ENCODE data around the gene PAX6.

PAX6 gene

DNA sequence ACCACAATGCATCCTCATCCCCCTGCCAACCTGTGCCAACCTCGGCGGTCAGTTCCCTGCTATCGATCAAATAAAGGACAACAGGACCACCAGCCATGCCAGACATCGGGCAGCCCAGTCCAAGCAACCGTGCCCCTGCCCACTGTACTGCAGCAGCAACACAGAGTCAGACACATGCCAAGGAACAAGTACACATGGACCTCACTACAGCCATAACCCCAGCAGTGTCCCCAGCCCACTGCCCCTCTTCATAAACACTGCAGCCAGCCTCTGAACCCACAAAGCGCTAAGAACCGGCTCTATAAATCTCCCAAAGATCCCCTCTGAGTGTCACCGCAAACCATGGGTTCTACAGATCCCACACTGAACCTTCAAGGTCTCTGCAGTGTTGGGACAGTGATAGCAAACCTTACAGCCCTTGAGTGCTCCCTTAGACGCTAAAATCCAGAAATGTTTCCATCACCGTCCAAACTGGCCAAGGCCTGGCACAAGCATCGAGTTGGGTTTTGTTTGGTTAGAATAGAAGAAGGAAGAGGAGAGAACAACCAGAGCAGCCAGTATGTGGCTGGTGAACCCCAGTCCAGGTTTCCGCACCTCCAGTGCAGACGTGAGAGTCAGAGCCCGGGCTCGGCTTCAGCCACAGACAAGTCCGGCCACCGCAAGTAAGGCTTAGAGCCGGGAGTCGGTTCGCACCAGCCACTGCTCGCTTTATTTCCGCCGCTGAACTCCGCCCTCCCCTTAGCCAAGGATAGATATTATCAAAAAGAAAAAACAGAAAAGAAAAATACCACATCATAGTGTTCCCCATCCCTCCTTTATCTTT, 7.9 kb downstream of the PAX6 start:
- H3K9ac ChIP-seq (ENCODE audit: low read depth in 1 of 2, low read length in 2 of 2) = no peak overlapping the region
- peaks cover 0 to 3% of the 10 kb centered on the region in 2 donors for H3K9me3 ChIP-seq (ENCODE audit: control insufficient read depth in 2 of 2, low read length in 2 of 2)
- H3K4me1 ChIP-seq (ENCODE audit: control insufficient read depth in 2 of 2, insufficient read depth in 2 of 2, low read length in 2 of 2) = peaks cover 4 to 9% of the 10 kb centered on the region in 2 donors
- H3K27ac ChIP-seq (ENCODE audit: low read depth in 2 of 2, low read length in 2 of 2) = no peak overlapping the region
- H3K4me3 ChIP-seq (ENCODE audit: low read length in 2 of 2) = no peak overlapping the region
- H3K27me3 ChIP-seq (ENCODE audit: control insufficient read depth in 2 of 2, insufficient read depth in 2 of 2, low read length in 2 of 2) = peaks cover 80 to 91% of the 10 kb centered on the region in 2 donors
- H3K36me3 ChIP-seq (ENCODE audit: control insufficient read depth in 2 of 2, insufficient read depth in 2 of 2, low read length in 2 of 2) = no peaks in the 10 kb centered on the region

DNA sequence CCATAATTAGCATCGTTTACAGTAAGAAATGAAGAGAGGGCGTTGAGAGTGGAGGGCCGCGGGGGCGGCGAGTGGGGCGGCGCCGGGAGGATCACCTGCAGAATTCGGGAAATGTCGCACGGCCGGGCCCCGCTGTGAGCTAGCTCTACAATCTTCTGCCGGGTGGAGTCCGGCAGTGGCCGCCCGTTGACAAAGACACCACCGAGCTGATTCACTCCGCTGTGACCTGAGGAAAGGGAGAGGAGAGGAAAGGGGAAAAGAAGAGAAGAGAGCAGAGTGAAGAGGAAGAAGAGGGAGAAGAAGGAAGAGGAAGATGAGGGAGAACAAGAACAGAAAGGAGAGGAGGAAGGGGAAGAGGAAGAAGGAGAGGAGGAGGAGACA, 8.5 kb downstream of the PAX6 start:
- Histone ChIP-seq H3K4me3 (ENCODE audit: low read length in 2 of 2) (no peak overlapping the region), H3K9me3 (ENCODE audit: control insufficient read depth in 2 of 2, low read length in 2 of 2) (peaks cover 0 to 3% of the 10 kb centered on the region in 2 donors), H3K27me3 (ENCODE audit: control insufficient read depth in 2 of 2, insufficient read depth in 2 of 2, low read length in 2 of 2) (peaks cover 74 to 89% of the 10 kb centered on the region in 2 donors), H3K9ac (ENCODE audit: low read depth in 1 of 2, low read length in 2 of 2) (no peak overlapping the region), H3K4me1 (ENCODE audit: control insufficient read depth in 2 of 2, insufficient read depth in 2 of 2, low read length in 2 of 2) (peaks cover 4 to 9% of the 10 kb centered on the region in 2 donors), H3K27ac (ENCODE audit: low read depth in 2 of 2, low read length in 2 of 2) (no peak overlapping the region), H3K36me3 (ENCODE audit: control insufficient read depth in 2 of 2, insufficient read depth in 2 of 2, low read length in 2 of 2) (no peaks in the 10 kb centered on the region)

DNA sequence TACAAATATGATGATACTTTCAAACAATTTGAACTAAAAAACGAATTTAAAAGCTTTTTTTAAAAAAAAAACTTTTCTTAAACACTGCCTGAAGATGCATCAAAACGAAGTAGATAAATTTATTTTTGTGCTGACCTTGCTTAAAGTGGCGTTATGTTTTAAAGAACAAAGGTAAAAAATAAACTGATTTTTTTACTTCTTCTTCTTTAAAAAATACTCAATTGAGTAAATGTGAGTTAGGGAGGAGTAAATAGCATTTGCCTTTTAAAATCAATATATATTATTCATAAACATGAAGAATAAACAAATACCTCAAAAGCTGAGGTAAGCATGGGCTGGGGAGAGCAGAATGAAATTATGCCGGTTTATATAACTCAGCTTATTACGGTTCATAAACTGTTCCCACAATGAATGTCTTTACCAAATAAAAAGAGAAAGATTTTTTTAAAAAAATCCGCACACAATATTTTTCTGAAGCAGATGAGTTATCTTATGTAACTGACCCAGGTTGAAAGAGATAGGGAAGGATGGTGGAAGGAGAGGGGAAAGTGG, 9.0 kb downstream of the PAX6 start:
- H3K27me3 ChIP-seq (ENCODE audit: control insufficient read depth in 2 of 2, insufficient read depth in 2 of 2, low read length in 2 of 2) = peaks cover 70 to 87% of the 10 kb centered on the region in 2 donors
- H3K36me3 ChIP-seq (ENCODE audit: control insufficient read depth in 2 of 2, insufficient read depth in 2 of 2, low read length in 2 of 2) = no peaks in the 10 kb centered on the region
- no peak overlapping the region for H3K27ac ChIP-seq (ENCODE audit: low read depth in 2 of 2, low read length in 2 of 2)
- peaks cover 4 to 9% of the 10 kb centered on the region in 2 donors for H3K4me1 ChIP-seq (ENCODE audit: control insufficient read depth in 2 of 2, insufficient read depth in 2 of 2, low read length in 2 of 2)
- H3K9ac ChIP-seq (ENCODE audit: low read depth in 1 of 2, low read length in 2 of 2) = no peak overlapping the region
- H3K9me3 ChIP-seq (ENCODE audit: control insufficient read depth in 2 of 2, low read length in 2 of 2) = peaks cover 0 to 3% of the 10 kb centered on the region in 2 donors
- no peak overlapping the region for H3K4me3 ChIP-seq (ENCODE audit: low read length in 2 of 2)

DNA sequence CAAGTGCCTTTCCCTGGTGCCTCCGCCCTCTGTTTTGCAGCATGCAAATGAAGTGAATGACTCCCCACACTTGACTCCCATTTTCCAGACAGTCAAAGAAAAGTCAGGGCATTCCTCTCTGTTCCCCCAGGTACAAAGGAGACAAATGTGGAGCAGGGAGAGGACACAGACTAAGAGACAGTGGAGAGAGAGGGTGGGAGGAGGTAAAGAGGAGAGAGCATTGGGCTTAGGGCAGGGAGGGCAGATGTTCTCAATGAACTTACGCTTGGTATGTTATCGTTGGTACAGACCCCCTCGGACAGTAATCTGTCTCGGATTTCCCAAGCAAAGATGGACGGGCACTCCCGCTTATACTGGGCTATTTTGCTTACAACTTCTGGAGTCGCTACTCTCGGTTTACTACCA, 9.8 kb downstream of the PAX6 start:
- H3K4me1 ChIP-seq (ENCODE audit: control insufficient read depth in 2 of 2, insufficient read depth in 2 of 2, low read length in 2 of 2) = peaks cover 4 to 9% of the 10 kb centered on the region in 2 donors

DNA sequence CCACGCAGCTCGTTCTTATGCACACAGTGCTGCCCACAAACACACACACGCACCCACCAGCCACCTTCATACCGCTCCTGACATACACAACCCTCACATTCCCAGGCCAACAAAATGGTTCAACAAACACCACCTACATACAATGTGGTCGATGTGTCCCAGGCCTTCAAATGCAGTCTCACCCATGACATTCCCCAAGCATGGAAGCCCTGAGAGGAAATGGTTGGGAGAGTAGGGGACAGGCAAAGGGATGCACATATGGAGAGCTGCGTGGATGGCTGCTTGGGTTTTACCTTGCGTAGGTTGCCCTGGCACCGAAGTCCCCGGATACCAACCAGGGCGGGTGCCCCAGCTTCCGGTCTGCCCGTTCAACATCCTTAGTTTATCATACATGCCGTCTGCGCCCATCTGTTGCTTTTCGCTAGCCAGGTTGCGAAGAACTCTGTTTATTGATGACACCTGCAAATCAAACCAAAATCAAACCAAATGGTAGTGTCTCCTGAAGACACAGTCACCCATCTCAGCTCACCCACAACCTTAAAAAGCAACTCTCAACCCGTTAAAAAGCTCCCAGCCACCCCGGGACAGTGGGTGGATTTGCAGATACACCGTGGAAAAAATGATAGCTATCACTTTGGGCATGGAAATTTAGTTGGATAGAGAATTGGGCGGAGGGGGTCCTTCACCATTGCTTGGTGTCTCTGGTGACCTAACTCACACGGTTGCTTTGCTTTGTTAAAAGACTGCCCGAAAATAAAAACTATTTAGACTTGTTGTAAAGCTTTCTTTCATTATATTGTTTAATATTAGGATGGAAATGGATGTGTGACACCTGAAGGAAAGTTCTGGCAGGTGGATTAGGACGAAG, 10.5 kb downstream of the PAX6 start:
- peaks cover 4 to 9% of the 10 kb centered on the region in 2 donors for H3K4me1 ChIP-seq (ENCODE audit: control insufficient read depth in 2 of 2, insufficient read depth in 2 of 2, low read length in 2 of 2)
- H3K4me3 ChIP-seq (ENCODE audit: low read length in 2 of 2) = no peak overlapping the region
- H3K36me3 ChIP-seq (ENCODE audit: control insufficient read depth in 2 of 2, insufficient read depth in 2 of 2, low read length in 2 of 2) = no peaks in the 10 kb centered on the region
- no peak overlapping the region for H3K9ac ChIP-seq (ENCODE audit: low read depth in 1 of 2, low read length in 2 of 2)
- H3K27me3 ChIP-seq (ENCODE audit: control insufficient read depth in 2 of 2, insufficient read depth in 2 of 2, low read length in 2 of 2) = peaks cover 64 to 79% of the 10 kb centered on the region in 2 donors
- peaks cover 0 to 3% of the 10 kb centered on the region in 2 donors for H3K9me3 ChIP-seq (ENCODE audit: control insufficient read depth in 2 of 2, low read length in 2 of 2)
- no peak overlapping the region for H3K27ac ChIP-seq (ENCODE audit: low read depth in 2 of 2, low read length in 2 of 2)

More for the DNA sequence above, 9.8 kb downstream of the PAX6 start:
- Histone ChIP-seq H3K36me3 (ENCODE audit: control insufficient read depth in 2 of 2, insufficient read depth in 2 of 2, low read length in 2 of 2) (no peaks in the 10 kb centered on the region), H3K4me3 (ENCODE audit: low read length in 2 of 2) (no peak overlapping the region), H3K9ac (ENCODE audit: low read depth in 1 of 2, low read length in 2 of 2) (no peak overlapping the region), H3K27me3 (ENCODE audit: control insufficient read depth in 2 of 2, insufficient read depth in 2 of 2, low read length in 2 of 2) (peaks cover 66 to 85% of the 10 kb centered on the region in 2 donors), H3K9me3 (ENCODE audit: control insufficient read depth in 2 of 2, low read length in 2 of 2) (peaks cover 0 to 3% of the 10 kb centered on the region in 2 donors), H3K27ac (ENCODE audit: low read depth in 2 of 2, low read length in 2 of 2) (no peak overlapping the region)

DNA sequence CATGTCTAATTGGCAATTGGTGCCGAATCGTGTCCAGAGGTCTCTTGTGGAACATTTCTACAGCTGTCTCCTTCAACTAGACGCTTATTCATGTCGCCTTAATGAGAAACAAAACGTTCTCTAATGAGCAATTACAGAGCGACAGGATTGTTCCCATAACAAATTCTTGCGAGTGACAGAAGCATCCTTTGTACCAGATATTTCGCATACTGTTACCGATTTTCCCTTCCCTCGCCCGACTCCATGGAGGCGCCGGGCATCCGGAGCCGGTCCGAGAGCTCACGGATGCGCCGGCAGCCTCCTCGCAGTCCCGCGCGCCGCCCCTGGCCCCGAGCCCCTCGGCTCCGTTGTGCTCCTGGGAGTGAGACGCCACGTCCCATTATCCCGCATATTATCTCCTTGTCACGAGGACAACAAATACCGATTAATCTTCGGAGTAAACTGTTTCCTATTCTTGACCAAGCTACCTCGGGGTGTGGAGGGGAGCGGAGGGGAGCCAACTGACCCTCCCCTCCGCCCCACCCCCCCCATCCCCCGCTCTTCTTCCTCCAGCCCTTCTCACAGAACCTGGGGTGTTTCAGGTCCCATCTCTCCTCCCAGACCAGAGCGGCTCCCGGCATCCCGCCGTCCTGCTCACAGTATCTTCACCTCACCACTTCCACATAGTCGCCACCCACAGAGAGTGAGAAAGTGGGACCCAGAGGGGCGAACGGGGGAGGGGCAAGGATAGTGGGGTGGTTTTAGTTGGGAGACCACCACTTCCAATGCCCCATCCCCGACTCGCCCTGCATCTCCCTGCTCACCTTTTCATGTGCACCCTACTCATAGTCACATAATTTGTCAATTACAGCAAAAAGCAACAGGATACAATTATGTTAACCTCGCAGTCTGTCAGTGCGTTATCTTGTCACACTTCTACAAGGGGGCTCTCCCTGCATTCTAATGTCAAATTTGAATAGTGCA, 11.4 kb downstream of the PAX6 start:
- H3K9me3 ChIP-seq (ENCODE audit: control insufficient read depth in 2 of 2, low read length in 2 of 2) = peaks cover 0 to 3% of the 10 kb centered on the region in 2 donors
- no peak overlapping the region for H3K4me3 ChIP-seq (ENCODE audit: low read length in 2 of 2)
- H3K27me3 ChIP-seq (ENCODE audit: control insufficient read depth in 2 of 2, insufficient read depth in 2 of 2, low read length in 2 of 2) = peaks cover 55 to 70% of the 10 kb centered on the region in 2 donors
- peaks cover 1 to 7% of the 10 kb centered on the region in 2 donors for H3K4me1 ChIP-seq (ENCODE audit: control insufficient read depth in 2 of 2, insufficient read depth in 2 of 2, low read length in 2 of 2)
- no peak overlapping the region for H3K9ac ChIP-seq (ENCODE audit: low read depth in 1 of 2, low read length in 2 of 2)
- H3K27ac ChIP-seq (ENCODE audit: low read depth in 2 of 2, low read length in 2 of 2) = no peak overlapping the region
- no peaks in the 10 kb centered on the region for H3K36me3 ChIP-seq (ENCODE audit: control insufficient read depth in 2 of 2, insufficient read depth in 2 of 2, low read length in 2 of 2)

DNA sequence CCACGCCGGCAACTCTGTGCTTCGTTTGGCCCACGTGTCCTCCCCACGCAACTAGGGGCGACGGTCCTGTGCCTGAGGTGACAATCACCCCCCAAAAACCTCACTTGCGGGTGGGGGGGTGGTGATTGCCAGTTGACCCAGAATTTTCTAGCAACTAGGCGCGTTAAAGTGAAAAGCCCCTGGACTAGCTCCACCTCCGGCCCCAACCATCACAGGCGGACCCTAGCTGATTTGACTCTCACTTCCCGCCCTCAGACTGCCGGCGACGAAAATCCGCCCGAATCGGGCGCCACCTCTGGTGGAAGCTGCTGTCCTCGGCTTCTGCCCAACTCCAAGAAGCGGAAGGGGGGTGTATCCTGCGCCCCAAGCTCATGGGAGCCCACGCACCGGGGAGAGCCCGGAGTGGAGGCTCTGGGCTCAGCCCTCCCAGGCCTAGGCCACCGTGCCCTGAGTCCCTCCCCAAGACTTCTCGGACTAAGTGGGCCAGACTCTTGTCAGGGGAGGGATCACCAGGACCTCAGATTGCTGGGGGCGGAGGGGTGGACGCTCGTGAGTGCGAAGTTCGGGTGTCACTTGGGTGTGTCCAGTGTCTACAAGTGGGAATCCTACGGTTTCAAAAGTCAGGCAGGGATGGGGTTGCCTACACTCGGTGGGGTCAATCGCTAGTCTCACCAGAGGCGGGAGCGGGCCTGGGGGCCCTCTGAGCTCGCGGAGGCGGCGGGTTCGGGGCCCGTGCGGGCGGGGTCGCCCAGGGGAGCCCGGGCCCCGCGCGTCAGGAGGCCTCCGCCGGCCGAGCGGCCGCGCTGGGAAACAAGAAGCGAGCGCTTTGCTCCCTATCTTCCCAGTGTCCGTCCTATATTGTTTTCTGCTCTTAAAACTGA, 12.3 kb downstream of the PAX6 start:
- H3K4me1 ChIP-seq (ENCODE audit: control insufficient read depth in 2 of 2, insufficient read depth in 2 of 2, low read length in 2 of 2) = peaks cover 0 to 3% of the 10 kb centered on the region in 2 donors
- H3K4me3 ChIP-seq (ENCODE audit: low read length in 2 of 2) = no peak overlapping the region
- H3K36me3 ChIP-seq (ENCODE audit: control insufficient read depth in 2 of 2, insufficient read depth in 2 of 2, low read length in 2 of 2) = no peaks in the 10 kb centered on the region
- peaks cover 48 to 61% of the 10 kb centered on the region in 2 donors for H3K27me3 ChIP-seq (ENCODE audit: control insufficient read depth in 2 of 2, insufficient read depth in 2 of 2, low read length in 2 of 2)
- H3K9ac ChIP-seq (ENCODE audit: low read depth in 1 of 2, low read length in 2 of 2) = no peak overlapping the region
- peaks cover 0 to 3% of the 10 kb centered on the region in 2 donors for H3K9me3 ChIP-seq (ENCODE audit: control insufficient read depth in 2 of 2, low read length in 2 of 2)
- H3K27ac ChIP-seq (ENCODE audit: low read depth in 2 of 2, low read length in 2 of 2) = no peak overlapping the region

DNA sequence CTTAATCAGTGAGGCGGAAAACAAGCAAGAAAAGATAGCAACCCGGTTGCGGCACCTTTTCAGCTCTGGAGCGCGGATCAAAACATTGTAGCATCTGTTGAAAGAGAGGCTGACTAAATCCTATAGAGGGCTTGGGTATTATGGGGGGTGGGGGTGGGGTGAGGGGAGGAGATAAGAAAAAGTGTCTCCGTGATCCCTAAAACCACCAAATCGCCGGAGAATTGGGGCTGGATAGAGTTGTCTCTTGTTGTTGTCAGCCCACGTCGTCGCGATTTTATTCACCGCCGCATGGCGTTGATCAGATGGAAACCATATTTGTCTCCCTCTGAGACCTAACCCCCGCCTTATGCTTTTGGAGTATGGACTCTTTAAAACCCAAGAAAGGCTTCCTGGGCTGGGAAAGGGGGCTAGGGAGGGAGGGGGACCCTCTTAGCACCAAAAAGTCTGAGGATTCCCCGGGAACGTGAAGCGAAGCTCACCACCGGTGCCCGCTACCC, 13.0 kb downstream of the PAX6 start:
- Histone ChIP-seq H3K27ac (ENCODE audit: low read depth in 2 of 2, low read length in 2 of 2) (no peak overlapping the region), H3K27me3 (ENCODE audit: control insufficient read depth in 2 of 2, insufficient read depth in 2 of 2, low read length in 2 of 2) (peaks cover 41 to 54% of the 10 kb centered on the region in 2 donors), H3K9me3 (ENCODE audit: control insufficient read depth in 2 of 2, low read length in 2 of 2) (peaks cover 0 to 3% of the 10 kb centered on the region in 2 donors), H3K4me1 (ENCODE audit: control insufficient read depth in 2 of 2, insufficient read depth in 2 of 2, low read length in 2 of 2) (peaks cover 0 to 3% of the 10 kb centered on the region in 2 donors), H3K4me3 (ENCODE audit: low read length in 2 of 2) (no peak overlapping the region), H3K36me3 (ENCODE audit: control insufficient read depth in 2 of 2, insufficient read depth in 2 of 2, low read length in 2 of 2) (no peaks in the 10 kb centered on the region), H3K9ac (ENCODE audit: low read depth in 1 of 2, low read length in 2 of 2) (no peak overlapping the region)
